Activated naive CD8-positive, alpha-beta T cell treated with anti-CD3 and anti-CD28 coated beads, Interleukin-2, amount 50 U/mL, for 16 hours (primary cell): Measurements from ENCODE around the gene ANKRD62.
"Not testable (repeated sequence)": the region's sequence is repeated elsewhere in the genome, so short reads cannot be mapped to it uniquely, and the experiment has no call there.

Source experiments
- DNase-seq: peaks from one replicate; pipeline ENCODE4 v3.0.0-alpha.2; 2020; ENCODE audit warnings: low read depth, low spot score

ANKRD62 gene

GRCh38 chr18:12065397-12065796 lies 28.2 kb upstream of the ANKRD62 start:
- no peak for DNase-seq

GRCh38 chr18:12066910-12067511 lies 26.6 kb upstream of the ANKRD62 start:
- DNase-seq = no peak

GRCh38 chr18:12067671-12068070 lies 26.0 kb upstream of the ANKRD62 start:
- no peak for DNase-seq

- not testable (repeated sequence) for DNase-seq
These were observed 25.2 kb upstream of the ANKRD62 start for GRCh38 chr18:12068316-12068949.

GRCh38 chr18:12068950-12069320 lies 24.7 kb upstream of the ANKRD62 start:
- no peak for DNase-seq

GRCh38 chr18:12071066-12071465 lies 22.6 kb upstream of the ANKRD62 start:
- not testable (repeated sequence) for DNase-seq

- DNase-seq = no peak
These were observed 20.6 kb upstream of the ANKRD62 start for GRCh38 chr18:12072996-12073395.

- no peak for DNase-seq
These were observed 18.9 kb upstream of the ANKRD62 start for GRCh38 chr18:12074736-12075135.

- DNase-seq = no peak
These were observed 17.1 kb upstream of the ANKRD62 start for GRCh38 chr18:12076424-12077140.

GRCh38 chr18:12077994-12078393 lies 15.6 kb upstream of the ANKRD62 start:
- DNase-seq = not testable (repeated sequence)

GRCh38 chr18:12079491-12080237 lies 14.0 kb upstream of the ANKRD62 start:
- DNase-seq = no peak

- no peak for DNase-seq
These were observed 8.5 kb upstream of the ANKRD62 start for GRCh38 chr18:12085136-12085535.

- DNase-seq = no peak
These were observed 7.9 kb upstream of the ANKRD62 start for GRCh38 chr18:12085786-12086185.

GRCh38 chr18:12086249-12086648 lies 7.4 kb upstream of the ANKRD62 start:
- DNase-seq = no peak

- DNase-seq = no peak
These were observed 6.8 kb upstream of the ANKRD62 start for GRCh38 chr18:12086677-12087470.

- DNase-seq = no peak
These were observed 6.1 kb upstream of the ANKRD62 start for GRCh38 chr18:12087471-12088025.

- DNase-seq = no peak
These were observed 5.5 kb upstream of the ANKRD62 start for GRCh38 chr18:12088096-12088495.

GRCh38 chr18:12088731-12089375 lies 4.8 kb upstream of the ANKRD62 start:
- DNase-seq = no peak

GRCh38 chr18:12091538-12092141 lies 2.0 kb upstream of the ANKRD62 start:
- DNase-seq = no peak
